PC-3 (cell line): ENCODE measurements around the gene IL34. TPM values are rescaled to one million over a fixed set of nuclear protein-coding genes. Genes with fewer than 3 reads are reported as not detected.

Experiments used
- ATAC-seq: fragments of 200-7000 bp; cut with Tn5 transposase; 2 replicates; pipeline ENCODE4 v1.9.1; 2020; ENCODE audit warnings: mild to moderate bottlenecking, moderate library complexity
- BruUV-seq: library from RNA; stranded (reverse); fragments of 400-500 nt; replicated peaks from 2 replicates; lab custom pipeline; 2021; lab: Mats Ljungman, UMichigan
- CTCF ChIA-PET: fragments of 300-600 bp; sonication (Branson Sonifier 250); formaldehyde crosslinking; loops from one replicate; lab custom pipeline; 2022; ENCODE audit warnings: antibody characterized with exemption; lab: Charles Lee
- POLR2A ChIA-PET: fragments of 300-600 bp; sonication (Branson Sonifier 250); formaldehyde crosslinking; loops from one replicate; lab custom pipeline; 2022; ENCODE audit warnings: antibody characterized with exemption; ENCODE audit not compliant: unreplicated experiment; lab: Charles Lee
- DNase-seq: peaks from one replicate; pipeline ENCODE4 v3.0.0-alpha.2; 2015
- H2AFZ ChIP-seq: fragments of 300-600 bp; sonication (generic); 2 replicates; pipeline ENCODE4 v1.6.0; 2016; ENCODE audit warnings: antibody characterized with exemption, low read length
- H3F3A ChIP-seq: fragments of 300-600 bp; sonication (generic); one replicate; pipeline ENCODE4 v1.6.0; 2017; ENCODE audit warnings: antibody characterized with exemption, low read length, control low read depth, mild to moderate bottlenecking; ENCODE audit not compliant: unreplicated experiment
- H3K27ac ChIP-seq: fragments of 300-600 bp; sonication (generic); 2 replicates; pipeline ENCODE4 v1.5.1; 2016; ENCODE audit warnings: mild to moderate bottlenecking, low read length
- H3K27me3 ChIP-seq: fragments of 300-600 bp; sonication (generic); 2 replicates; pipeline ENCODE4 v1.6.1; 2016; ENCODE audit warnings: low read length, mixed read lengths
- H3K36me3 ChIP-seq: fragments of 300-600 bp; sonication (generic); 2 replicates; pipeline ENCODE4 v1.6.1; 2016; ENCODE audit warnings: low read depth, mixed run types, low read length, mixed read lengths
- H3K4me1 ChIP-seq: fragments of 300-600 bp; sonication (generic); 2 replicates; pipeline ENCODE4 v1.5.1; 2016; ENCODE audit warnings: low read length; ENCODE audit not compliant: insufficient read depth
- H3K4me2 ChIP-seq: fragments of 300-600 bp; sonication (generic); 2 replicates; pipeline ENCODE4 v1.6.0; 2016; ENCODE audit warnings: low read length
- H3K4me3 ChIP-seq: fragments of 300-600 bp; sonication (generic); 2 replicates; pipeline ENCODE4 v1.5.1; 2016; ENCODE audit warnings: mild to moderate bottlenecking, low read length, mixed read lengths
- H3K79me2 ChIP-seq: fragments of 300-600 bp; sonication (generic); 2 replicates; pipeline ENCODE4 v1.6.1; 2017; ENCODE audit warnings: low read length, mixed read lengths
- H3K9ac ChIP-seq: fragments of 300-600 bp; sonication (generic); 2 replicates; pipeline ENCODE4 v1.6.0; 2016; ENCODE audit warnings: mild to moderate bottlenecking, low read length
- H3K9me2 ChIP-seq: fragments of 300-600 bp; sonication (generic); replicated peaks from 2 replicates; pipeline ENCODE4 v1.6.1; 2016; ENCODE audit warnings: mixed run types, low read length, mixed read lengths
- H3K9me3 ChIP-seq: fragments of 300-600 bp; sonication (generic); 2 replicates; pipeline ENCODE4 v1.6.1; 2016; ENCODE audit warnings: low read length, mixed read lengths
- H4K20me1 ChIP-seq: fragments of 300-600 bp; sonication (generic); 2 replicates; pipeline ENCODE4 v1.6.1; 2016; ENCODE audit warnings: low read length, mixed read lengths
- CTCF ChIP-seq: fragments of 300-600 bp; sonication (generic); conservative IDR thresholded peaks from 2 replicates; pipeline ENCODE4 v1.5.1; 2017; ENCODE audit warnings: antibody characterized with exemption, low read depth, mild to moderate bottlenecking, low read length
- EZH2 ChIP-seq: fragments of 300-600 bp; sonication (generic); IDR thresholded peaks from one replicate; pipeline ENCODE4 v1.6.1; 2017; ENCODE audit warnings: antibody characterized with exemption, mild to moderate bottlenecking, low read length; ENCODE audit not compliant: unreplicated experiment
- EZH2phosphoT487 ChIP-seq: fragments of 300-600 bp; sonication (generic); IDR thresholded peaks from 2 replicates; pipeline ENCODE4 v1.6.1; 2018; ENCODE audit warnings: mild to moderate bottlenecking, antibody characterized with exemption, low read length, borderline replicate concordance
- intact Hi-C: fragments of 100-400 bp; cut with micrococcal nuclease; formaldehyde crosslinking; loops from 2 replicates; pipeline ENCODE4 v1.9.0; 2023
- total RNA-seq: library from RNA; depleted of rRNA; stranded (reverse); fragments of >200 nt; gene quantifications from 2 replicates; pipeline ENCODE4 v1.2.3, GENCODE V29; 2014

The IL34 gene
- total RNA-seq, 1 experiment from 2014 or later: not detected

GRCh38 chr16:70644763-70645597 is 1.4 kb upstream of the IL34 start:
- no TSS peak for BruUV-seq
- Histone ChIP-seq H4K20me1 (no peaks in the 10 kb centered on the region), H3K27ac (no peak overlapping the region), H2AFZ (no peak overlapping the region), H3K27me3 (no peaks in the 10 kb centered on the region), H3K4me1 (no peaks in the 10 kb centered on the region), H3K79me2 (no peaks in the 10 kb centered on the region), H3K4me3 (no peak overlapping the region), H3K9me2 (no peaks in the 10 kb centered on the region), H3K9me3 (no peaks in the 10 kb centered on the region), H3F3A (no peaks in the 10 kb centered on the region), H3K36me3 (no peaks in the 10 kb centered on the region), H3K4me2 (no peak overlapping the region), H3K9ac (no peak overlapping the region)
- TF ChIP-seq EZH2: no peak
- TF ChIP-seq EZH2phosphoT487: no peak
- TF ChIP-seq CTCF: no peak
- CTCF ChIA-PET: no interaction called here
- intact Hi-C loops: no loop called here
- POLR2A ChIA-PET: no interaction called here
- ATAC-seq: no peak
- no peak for DNase-seq

- Histone ChIP-seq H3K9ac (no peak overlapping the region), H3K79me2 (no peaks in the 10 kb centered on the region), H3K36me3 (no peaks in the 10 kb centered on the region), H4K20me1 (no peaks in the 10 kb centered on the region), H3K9me2 (no peaks in the 10 kb centered on the region), H3K9me3 (no peaks in the 10 kb centered on the region), H3K27ac (no peak overlapping the region), H3K4me2 (no peak overlapping the region), H3F3A (no peaks in the 10 kb centered on the region), H3K4me3 (no peak overlapping the region), H2AFZ (no peak overlapping the region), H3K27me3 (no peaks in the 10 kb centered on the region), H3K4me1 (no peaks in the 10 kb centered on the region)
- ATAC-seq (no peak), DNase-seq (no peak)
- intact Hi-C loops: no loop called here
- TF ChIP-seq EZH2phosphoT487 (no peak), CTCF (no peak), EZH2 (no peak)
- BruUV-seq: no TSS peak
- POLR2A ChIA-PET: no interaction called here
- CTCF ChIA-PET: no interaction called here
Measured at GRCh38 chr16:70647441-70648359, 1.3 kb downstream of the IL34 start.
